HepG2 (cell line): ENCODE data around the gene BFSP1. TPM values are rescaled to one million over a fixed set of nuclear protein-coding genes. Genes with fewer than 3 reads are reported as not detected.

Source experiments
- ARNT2 ChIP-seq: sonication (generic); formaldehyde crosslinking; IDR thresholded peaks from 2 replicates; pipeline ENCODE4 v1.8.0; 2022; ENCODE audit warnings: mild to moderate bottlenecking, low read depth, missing genetic modification reagents, moderate library complexity
- ARNTL ChIP-seq: sonication (generic); formaldehyde crosslinking; IDR thresholded peaks from 2 replicates; pipeline ENCODE4 v1.4.0; 2020; ENCODE audit warnings: mild to moderate bottlenecking, missing genetic modification reagents
- BRF2 ChIP-seq: sonication (generic); formaldehyde crosslinking; IDR thresholded peaks from 2 replicates; pipeline ENCODE4 v1.8.1; 2022; ENCODE audit warnings: mild to moderate bottlenecking, missing genetic modification reagents
- CAMTA2 ChIP-seq: sonication (generic); formaldehyde crosslinking; IDR thresholded peaks from 2 replicates; pipeline ENCODE4 v1.4.0; 2020; ENCODE audit warnings: mild to moderate bottlenecking, missing genetic modification reagents, borderline replicate concordance
- DBP ChIP-seq: sonication (generic); formaldehyde crosslinking; IDR thresholded peaks from 2 replicates; pipeline ENCODE4 v1.4.0; 2020; ENCODE audit warnings: missing genetic modification reagents; ENCODE audit errors: not compliant biosample characterization
- EED ChIP-seq: sonication (generic); formaldehyde crosslinking; IDR thresholded peaks from 2 replicates; pipeline ENCODE4 v1.5.0; 2020; ENCODE audit warnings: mild to moderate bottlenecking, missing genetic modification reagents
- MAFG ChIP-seq: sonication (generic); formaldehyde crosslinking; IDR thresholded peaks from 2 replicates; pipeline ENCODE4 v1.5.1; 2020; ENCODE audit warnings: mild to moderate bottlenecking, missing genetic modification reagents
- NFKB2 ChIP-seq: sonication (generic); formaldehyde crosslinking; IDR thresholded peaks from 2 replicates; pipeline ENCODE4 v1.4.0; 2020; ENCODE audit warnings: missing genetic modification reagents, borderline replicate concordance
- PCBP1 ChIP-seq: fragments of 200-400 bp; formaldehyde crosslinking; IDR thresholded peaks from 2 replicates; pipeline ENCODE4 v1.6.1; 2017; ENCODE audit warnings: mild to moderate bottlenecking, low read depth, low read length, borderline replicate concordance
- SALL1 ChIP-seq: sonication (generic); formaldehyde crosslinking; IDR thresholded peaks from 2 replicates; pipeline ENCODE4 v1.8.0; 2022; ENCODE audit warnings: mild to moderate bottlenecking, missing genetic modification reagents
- SP1 ChIP-seq, 2 experiments: fragments of 450-650 bp in 1 of 2; sonication (generic) in 1 of 2; formaldehyde crosslinking in 1 of 2; IDR thresholded peaks; 2 replicates each; pipeline versions ENCODE4 v1.4.0 to v1.6.1; 2016 to 2020; ENCODE audit warnings: missing genetic modification reagents in 1 of 2
- SRSF1 ChIP-seq: fragments of 200-400 bp; formaldehyde crosslinking; optimal IDR thresholded peaks from 2 replicates; pipeline ENCODE3; 2017; ENCODE audit warnings: mild to moderate bottlenecking, low read depth, low read length, moderate library complexity
- STAG1 ChIP-seq: sonication (generic); formaldehyde crosslinking; IDR thresholded peaks from 2 replicates; pipeline ENCODE4 v1.4.0; 2020; ENCODE audit warnings: missing genetic modification reagents
- TCF7 ChIP-seq: sonication (generic); IDR thresholded peaks from 2 replicates; pipeline ENCODE4 v1.6.1; 2016; ENCODE audit warnings: antibody characterized with exemption, low read depth
- TFDP1 ChIP-seq: IDR thresholded peaks from 2 replicates; pipeline ENCODE4 v1.6.1; 2016; ENCODE audit warnings: missing compliant biosample characterization, missing genetic modification reagents, borderline replicate concordance
- ZNF143 ChIP-seq: sonication (generic); formaldehyde crosslinking; IDR thresholded peaks from 2 replicates; pipeline ENCODE4 v1.4.0; 2020; ENCODE audit warnings: missing genetic modification reagents
- ZNF205 ChIP-seq: IDR thresholded peaks from 2 replicates; pipeline ENCODE4 v1.6.1; 2018; ENCODE audit warnings: missing biosample characterization, missing genetic modification reagents
- ZNF335 ChIP-seq: sonication (generic); formaldehyde crosslinking; IDR thresholded peaks from 2 replicates; pipeline ENCODE4 v1.4.0; 2020; ENCODE audit warnings: missing genetic modification reagents
- ZNF572 ChIP-seq: sonication (generic); formaldehyde crosslinking; IDR thresholded peaks from 2 replicates; pipeline ENCODE4 v1.5.1; 2020; ENCODE audit warnings: mild to moderate bottlenecking, missing genetic modification reagents
- ZNF720 ChIP-seq: sonication (generic); formaldehyde crosslinking; IDR thresholded peaks from 2 replicates; pipeline ENCODE4 v1.4.0; 2020; ENCODE audit warnings: missing genetic modification reagents
- ZNF777 ChIP-seq: sonication (generic); formaldehyde crosslinking; IDR thresholded peaks from 2 replicates; pipeline ENCODE4 v1.4.0; 2020; ENCODE audit warnings: missing genetic modification reagents
- ZNF784 ChIP-seq: sonication (generic); formaldehyde crosslinking; IDR thresholded peaks from 2 replicates; pipeline ENCODE4 v1.5.1; 2020; ENCODE audit warnings: missing genetic modification reagents, mild to moderate bottlenecking, borderline replicate concordance
- polyA plus RNA-seq, 8 experiments: library from polyadenylated mRNA; depleted of rRNA in 3 of 8; stranded (reverse) in 7 of 8; unstranded in 1 of 8; fragments of >200 nt; fragmentation: Illumina TruSeq in 4 of 8; extraction: Trizol in 4 of 8; gene quantifications; 2 replicates each; pipeline versions ENCODE4 v1.2.1 to v1.2.3, GENCODE V29; 2011 to 2016; ENCODE audit warnings: low read depth in 4 of 8, missing spikeins in 1 of 8, mixed read lengths in 1 of 8; ENCODE audit not compliant: insufficient read depth in 1 of 8
- total RNA-seq, 5 experiments: library from RNA; depleted of rRNA; stranded (reverse); fragments of >200 nt; fragmentation: Illumina TruSeq; extraction: Trizol; gene quantifications; 2 replicates each; pipeline ENCODE4 v1.2.3, GENCODE V29; 2016; ENCODE audit warnings: low read depth in 1 of 5
- TF ChIP-seq, protein P1 (sequence below): IDR thresholded peaks from 2 replicates; pipeline ENCODE4 v1.6.1; 2016; ENCODE audit warnings: low read depth, borderline replicate concordance
- TF ChIP-seq, protein P2 (sequence below): sonication (generic); formaldehyde crosslinking; IDR thresholded peaks from 2 replicates; pipeline ENCODE4 v1.5.1; 2020; ENCODE audit warnings: mild to moderate bottlenecking, missing genetic modification reagents, borderline replicate concordance

Gene BFSP1
- total and polyA plus RNA-seq, 2 of the 13 experiments (the other 11 are each of a cell fraction or from before 2014, with no cell fraction given): 0.22 to 0.26 TPM

- TF ChIP-seq ARNTL: 0 out of 2 replicates have a peak, but pooled peaks have one; percentile 25
- TF ChIP-seq ARNT2 (CRISPR knock-in tag): peak; percentile 91; the same call in 1 of the 2 replicates
- peak; percentile 68 for TF ChIP-seq ZNF205 (CRISPR knock-in tag)
- peak; percentile 94; the same call in 1 of the 2 replicates for TF ChIP-seq ZNF572 (CRISPR knock-in tag)
- 0 out of 2 replicates have a peak, but pooled peaks have one; percentile 9 for TF ChIP-seq ZNF143 (CRISPR knock-in tag)
- TF ChIP-seq, protein P1, sequence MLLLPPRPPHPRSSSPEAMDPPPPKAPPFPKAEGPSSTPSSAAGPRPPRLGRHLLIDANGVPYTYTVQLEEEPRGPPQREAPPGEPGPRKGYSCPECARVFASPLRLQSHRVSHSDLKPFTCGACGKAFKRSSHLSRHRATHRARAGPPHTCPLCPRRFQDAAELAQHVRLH (CRISPR knock-in tag): peak; percentile 18; the same call in 1 of the 2 replicates
- TF ChIP-seq TCF7: no peak
- peak; percentile 43; the same call in 1 of the 2 replicates for TF ChIP-seq TFDP1 (CRISPR knock-in tag)
- peak; percentile 80; the same call in 1 of the 2 replicates for TF ChIP-seq SALL1
- peak; percentile 97 for TF ChIP-seq EED
- peak; percentile 6; the same call in 1 of the 2 replicates for TF ChIP-seq MAFG (CRISPR knock-in tag)
- no peak for TF ChIP-seq DBP (CRISPR knock-in tag)
- TF ChIP-seq ZNF784: no peak
- peak; percentile 64; the same call in 1 of the 2 replicates for TF ChIP-seq NFKB2 (CRISPR knock-in tag)
- TF ChIP-seq PCBP1: peak; percentile 89
- TF ChIP-seq ZNF777 (CRISPR knock-in tag): peak; percentile 57; the same call in 1 of the 2 replicates
- TF ChIP-seq SP1 (IDR thresholded peaks at IDR 0.05): no peak
- TF ChIP-seq SP1 (CRISPR knock-in tag; IDR thresholded peaks at IDR 0.05): peak; percentile 43
- peak; percentile 74; the same call in 1 of the 2 replicates for TF ChIP-seq BRF2 (CRISPR knock-in tag)
- TF ChIP-seq SRSF1: peak; percentile 33
- no peak for TF ChIP-seq ZNF720
- TF ChIP-seq STAG1 (CRISPR knock-in tag): no peak
- TF ChIP-seq, protein P2, sequence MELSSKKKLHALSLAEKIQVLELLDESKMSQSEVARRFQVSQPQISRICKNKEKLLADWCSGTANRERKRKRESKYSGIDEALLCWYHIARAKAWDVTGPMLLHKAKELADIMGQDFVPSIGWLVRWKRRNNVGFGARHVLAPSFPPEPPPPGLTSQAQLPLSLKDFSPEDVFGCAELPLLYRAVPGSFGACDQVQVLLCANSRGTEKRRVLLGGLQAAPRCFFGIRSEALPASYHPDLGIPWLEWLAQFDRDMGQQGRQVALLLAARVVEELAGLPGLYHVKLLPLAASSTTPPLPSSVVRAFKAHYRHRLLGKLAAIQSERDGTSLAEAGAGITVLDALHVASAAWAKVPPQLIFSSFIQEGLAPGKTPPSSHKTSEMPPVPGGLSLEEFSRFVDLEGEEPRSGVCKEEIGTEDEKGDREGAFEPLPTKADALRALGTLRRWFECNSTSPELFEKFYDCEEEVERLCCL (CRISPR knock-in tag): 0 out of 2 replicates have a peak, but pooled peaks have one; percentile 59
- TF ChIP-seq CAMTA2 (CRISPR knock-in tag): no peak
- TF ChIP-seq ZNF335: peak; percentile 52; the same call in 1 of the 2 replicates
Measured at GRCh38 chr20:17569616-17570346, 38.6 kb upstream of the BFSP1 start, which contains the start of gene DSTN (continued).
